ENCODE measurements around the gene GPR155.
"Not testable (repeated sequence)": the region's sequence is repeated elsewhere in the genome, so short reads cannot be mapped to it uniquely, and the experiment has no call there.

Gene GPR155

DNA sequence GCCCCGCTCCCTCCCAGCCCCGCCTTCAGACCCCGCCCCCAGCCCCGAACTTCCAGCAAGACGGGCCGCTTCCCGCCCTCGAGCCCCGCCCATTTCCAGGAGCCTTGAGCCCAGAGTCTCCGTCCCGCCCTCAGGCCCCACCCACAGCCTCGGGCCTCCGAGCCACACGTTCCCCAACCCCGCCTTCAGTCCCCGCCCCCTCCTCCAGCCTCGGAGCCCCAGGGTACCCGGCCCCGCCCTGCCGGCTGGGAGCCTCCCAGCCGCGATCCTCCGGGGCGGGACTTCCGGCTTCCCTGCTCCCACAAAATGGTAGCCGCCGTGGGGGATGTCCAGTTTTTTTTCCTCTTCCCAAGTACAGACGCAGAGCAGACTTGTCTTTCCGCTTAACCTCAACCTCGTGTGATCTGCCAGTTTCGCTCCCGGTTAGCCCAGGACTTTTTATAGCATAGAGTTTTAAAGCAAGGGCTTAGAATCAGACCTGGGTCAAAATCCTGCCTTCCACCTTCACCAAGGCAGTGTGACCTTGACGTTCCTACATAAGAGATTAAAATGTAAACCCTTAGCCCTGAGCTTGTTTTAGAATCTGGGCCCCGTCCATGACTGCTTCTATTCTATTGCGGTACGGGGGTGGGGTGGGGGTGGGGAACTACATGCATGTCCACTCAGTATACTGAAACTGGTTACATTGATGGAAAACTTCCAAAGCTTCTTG, 435 bp upstream of the GPR155 start:
- no peak for TF ChIP-seq CTCF (IDR thresholded peaks at IDR 0.05; ENCODE audit: low read depth, low read length)
- H3K27me3 ChIP-seq, result no peaks in the 10 kb centered on the region
- peak overlapping the region; percentile 73 for H3K4me3 ChIP-seq (ENCODE audit: low read depth, low read length)
- H3K36me3 ChIP-seq, result no peaks in the 10 kb centered on the region
- peaks cover 2% of the 10 kb centered on the region; the same call in 1 of the 2 replicates for H3K4me1 ChIP-seq
- H3K9me3 ChIP-seq, result no peaks in the 10 kb centered on the region
- peak; percentile 99 for DNase-seq

- H3K27me3 ChIP-seq, result no peaks in the 10 kb centered on the region
- TF ChIP-seq CTCF (IDR thresholded peaks at IDR 0.05; ENCODE audit: low read depth, low read length), result no peak
- peak overlapping the region; percentile 72 for H3K4me3 ChIP-seq (ENCODE audit: low read depth, low read length)
- no peaks in the 10 kb centered on the region for H3K36me3 ChIP-seq
- no peaks in the 10 kb centered on the region for H3K9me3 ChIP-seq
- no peaks in the 10 kb centered on the region for H3K4me1 ChIP-seq
- DNase-seq, result peak; percentile 42
Observed at GRCh38 chr2:174485788-174486562, 854 bp downstream of the GPR155 start.

DNA sequence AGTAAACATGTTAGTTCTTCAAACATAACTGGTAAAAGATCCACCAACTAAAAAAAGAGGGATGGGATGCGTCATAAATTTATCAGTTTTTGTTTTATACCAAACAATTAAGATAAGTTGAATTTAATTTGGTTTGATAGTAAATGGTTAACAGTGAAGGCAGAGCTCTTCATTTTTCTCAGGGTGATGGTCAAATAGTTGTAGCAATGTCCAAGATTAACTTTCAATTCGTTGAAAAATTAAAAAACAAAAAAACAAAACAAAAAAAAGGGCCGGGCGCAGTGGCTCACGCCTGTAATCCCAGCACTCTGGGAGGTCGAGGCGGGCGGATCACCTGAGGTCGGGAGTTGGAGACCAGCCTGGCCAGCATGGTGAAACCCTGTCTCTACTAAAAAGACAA, 1.8 kb downstream of the GPR155 start:
- not testable (repeated sequence) for H3K4me3 ChIP-seq (ENCODE audit: low read depth, low read length); H3K4me1 ChIP-seq; H3K9me3 ChIP-seq; H3K36me3 ChIP-seq; DNase-seq; H3K27me3 ChIP-seq

DNA sequence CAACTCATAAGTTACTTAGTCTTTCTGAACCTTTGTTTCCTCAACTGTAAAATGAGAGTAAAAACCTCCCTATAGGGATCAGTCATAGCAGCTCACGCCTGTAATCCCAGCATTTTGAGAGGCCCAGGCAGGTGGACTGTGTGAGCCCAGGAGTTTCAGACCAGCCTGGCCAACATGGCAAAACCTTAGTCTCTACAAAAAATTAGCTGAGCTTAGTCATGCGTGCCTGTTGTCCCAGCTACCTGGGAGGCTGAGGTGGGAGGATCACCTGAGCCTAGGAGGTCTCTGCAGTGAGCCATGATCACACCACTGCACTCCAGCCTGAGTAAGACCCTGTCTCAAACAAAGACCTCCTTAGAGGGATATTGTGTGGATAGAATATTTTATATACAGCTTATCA, 2.3 kb downstream of the GPR155 start:
- Histone ChIP-seq H3K36me3 (no peaks in the 10 kb centered on the region), H3K27me3 (no peaks in the 10 kb centered on the region), H3K9me3 (no peaks in the 10 kb centered on the region), H3K4me3 (ENCODE audit: low read depth, low read length) (no peak overlapping the region), H3K4me1 (no peaks in the 10 kb centered on the region)
- DNase-seq, result no peak
- no peak for TF ChIP-seq CTCF (IDR thresholded peaks at IDR 0.05; ENCODE audit: low read depth, low read length)

DNA sequence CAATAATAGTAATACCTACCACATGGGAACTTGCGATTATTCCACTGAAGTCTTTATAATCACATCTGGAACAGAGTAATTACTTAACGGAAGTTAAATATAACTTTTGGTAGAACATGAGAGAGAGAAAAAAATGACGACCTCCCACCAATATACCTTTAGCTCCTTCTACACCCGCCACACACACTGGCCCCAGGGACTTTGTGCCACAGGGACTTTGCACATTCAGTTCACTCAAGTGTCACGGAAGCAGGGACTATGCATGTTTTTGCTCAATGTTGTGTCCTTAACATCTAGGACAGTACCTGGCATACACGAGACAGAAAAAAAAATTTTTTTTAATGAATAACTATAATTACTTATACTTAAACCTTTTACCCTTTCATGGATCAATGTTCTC, 4.0 kb downstream of the GPR155 start:
- TF ChIP-seq CTCF (IDR thresholded peaks at IDR 0.05; ENCODE audit: low read depth, low read length), result no peak
- DNase-seq, result no peak
- Histone ChIP-seq H3K9me3 (no peaks in the 10 kb centered on the region), H3K4me3 (ENCODE audit: low read depth, low read length) (no peak overlapping the region), H3K4me1 (no peaks in the 10 kb centered on the region), H3K27me3 (no peaks in the 10 kb centered on the region), H3K36me3 (no peaks in the 10 kb centered on the region)

GRCh38 chr2:174477759-174478158, 9.1 kb downstream of the GPR155 start:
- DNase-seq, result no peak
- H3K27me3 ChIP-seq, result no peaks in the 10 kb centered on the region
- no peaks in the 10 kb centered on the region for H3K9me3 ChIP-seq
- no peak for TF ChIP-seq CTCF (IDR thresholded peaks at IDR 0.05; ENCODE audit: low read depth, low read length)
- no peaks in the 10 kb centered on the region for H3K36me3 ChIP-seq
- no peak overlapping the region for H3K4me3 ChIP-seq (ENCODE audit: low read depth, low read length)
- H3K4me1 ChIP-seq, result no peaks in the 10 kb centered on the region
